HG03097 (cell line): ENCODE measurements around the gene LEMD2.

ENCODE experiments used
- ATAC-seq: cut with Tn5 transposase; IDR thresholded peaks from one replicate; pipeline ENCODE4 v1.9.1; 2021; ENCODE audit not compliant: unreplicated experiment, low FRiP score

The LEMD2 gene

DNA sequence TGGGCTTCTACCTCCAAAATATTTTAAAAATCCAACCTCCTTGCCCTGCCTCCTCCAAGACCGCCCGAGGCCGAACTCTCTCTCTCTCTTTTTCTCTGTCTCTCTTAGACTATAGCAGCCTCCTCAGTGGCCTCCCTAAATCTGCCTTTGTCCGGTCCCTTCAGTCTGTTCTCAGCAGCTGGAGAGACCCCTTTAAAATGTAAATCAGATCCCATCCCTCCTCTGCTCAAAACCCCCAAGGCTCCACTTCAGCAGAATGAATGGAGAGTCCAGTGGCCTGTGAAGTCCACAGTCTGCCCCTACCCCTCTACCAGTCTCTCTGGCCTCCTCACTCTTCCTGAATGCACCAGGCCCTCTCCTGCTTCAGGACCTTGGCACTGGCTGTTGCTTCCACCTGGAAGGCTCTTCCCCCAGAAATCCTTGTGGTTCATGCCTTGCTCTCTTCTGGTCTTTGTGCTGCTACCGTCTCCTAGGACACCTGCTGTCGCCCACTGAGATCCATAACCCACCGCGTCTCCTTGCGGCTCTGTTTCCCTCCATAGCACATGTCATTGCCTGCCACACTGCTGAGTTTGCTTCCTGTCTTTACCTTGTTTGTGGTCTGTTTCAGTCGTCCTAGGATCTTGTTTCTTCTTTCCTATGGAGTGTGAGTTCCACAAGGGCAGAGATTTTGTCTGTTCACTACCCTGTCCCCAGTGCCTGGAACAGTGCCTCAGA, 8.9 kb upstream of the LEMD2 start:
- ATAC-seq = no peak

DNA sequence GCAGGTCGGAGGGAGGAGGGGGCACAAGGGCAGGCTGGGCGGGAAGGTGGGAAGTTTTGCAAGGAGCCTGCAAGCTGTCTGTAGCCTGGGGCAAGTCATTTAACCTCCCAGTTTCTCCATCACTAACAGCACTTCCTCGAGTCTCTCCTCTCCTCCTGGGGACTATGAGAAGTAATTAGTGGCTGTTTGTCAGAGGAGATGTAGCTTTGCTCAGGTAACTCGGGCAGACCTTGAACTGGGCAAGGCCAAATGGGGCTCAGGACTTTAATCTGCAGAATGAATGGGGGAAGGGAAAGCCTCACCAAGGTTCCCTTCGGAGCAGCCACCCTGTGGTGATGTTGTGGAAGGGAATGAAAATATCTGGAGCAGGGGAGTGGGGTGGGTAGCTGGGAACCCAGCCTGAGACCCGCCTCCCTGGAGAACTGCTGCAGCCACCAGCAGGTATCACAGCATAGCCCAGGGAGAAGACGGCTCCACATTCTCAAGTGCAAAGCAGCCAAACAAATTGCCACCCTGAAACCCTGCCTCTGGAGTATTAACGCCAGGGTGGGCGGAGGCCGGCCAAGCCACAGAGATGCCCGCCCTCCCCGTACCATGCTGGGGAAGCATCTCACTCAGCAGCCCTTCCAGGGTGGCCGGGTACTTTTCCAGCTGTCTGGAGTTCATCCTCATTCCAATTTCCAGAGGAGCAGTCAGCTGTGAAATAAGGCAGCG, 6.1 kb upstream of the LEMD2 start:
- no peak for ATAC-seq

DNA sequence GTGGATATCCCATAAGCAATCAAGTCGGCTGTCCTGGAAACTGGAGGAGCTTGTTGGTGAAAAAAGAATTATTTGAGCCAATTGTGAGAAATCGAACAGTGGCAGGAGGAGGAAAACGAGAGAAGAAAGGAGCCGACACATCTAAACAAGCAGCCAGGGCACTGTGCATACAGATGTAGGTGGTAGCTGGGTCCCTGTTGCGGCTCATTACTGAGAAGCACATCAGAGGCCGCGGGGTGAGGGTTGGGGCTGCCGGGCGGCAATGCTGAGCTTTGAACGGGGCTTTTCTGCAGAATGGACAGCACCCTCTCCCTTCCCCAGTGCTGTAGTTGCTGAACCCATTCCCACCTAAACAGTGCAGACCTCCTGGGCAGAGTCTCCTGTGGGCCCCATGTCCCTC, 4.1 kb upstream of the LEMD2 start:
- ATAC-seq = no peak

DNA sequence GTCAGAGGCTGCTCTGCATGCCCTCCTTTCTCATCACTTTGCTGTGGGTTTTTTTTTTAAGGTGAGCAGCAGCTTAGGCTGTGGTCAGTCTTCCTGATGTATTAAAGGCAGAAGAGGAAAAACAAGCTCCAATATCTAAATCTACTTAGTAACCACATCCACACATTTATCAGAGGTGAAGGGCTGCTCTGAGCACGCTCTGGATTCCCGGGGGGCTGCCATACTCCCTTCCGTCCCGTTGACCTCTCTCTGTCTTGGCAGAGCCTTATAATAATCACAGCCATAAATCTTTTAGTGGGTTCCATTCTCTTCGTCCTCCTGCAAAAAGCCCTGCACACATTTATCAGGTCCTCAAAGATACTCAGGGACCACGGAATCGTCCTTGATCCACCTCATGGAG, 2.7 kb upstream of the LEMD2 start:
- ATAC-seq = no peak

DNA sequence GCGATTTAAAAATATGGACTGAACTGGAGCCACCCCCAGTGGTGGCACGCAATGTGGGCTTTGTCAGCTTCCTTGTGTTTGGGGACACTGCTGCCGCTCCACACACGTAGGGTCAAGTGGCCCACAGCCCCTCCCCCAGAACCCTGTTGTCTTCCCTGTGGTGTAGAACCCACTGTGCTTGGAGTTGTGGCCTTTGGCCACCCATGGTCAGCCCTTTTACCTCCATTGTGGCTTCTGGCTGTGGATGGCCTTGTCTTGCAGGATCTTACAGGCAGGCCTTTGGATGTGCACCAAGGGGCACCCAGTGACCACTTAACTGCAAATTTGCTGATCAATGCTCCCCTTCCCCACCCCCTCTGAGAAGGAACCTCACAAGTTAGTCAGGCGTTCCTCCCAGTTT, 2.0 kb upstream of the LEMD2 start:
- no peak for ATAC-seq

DNA sequence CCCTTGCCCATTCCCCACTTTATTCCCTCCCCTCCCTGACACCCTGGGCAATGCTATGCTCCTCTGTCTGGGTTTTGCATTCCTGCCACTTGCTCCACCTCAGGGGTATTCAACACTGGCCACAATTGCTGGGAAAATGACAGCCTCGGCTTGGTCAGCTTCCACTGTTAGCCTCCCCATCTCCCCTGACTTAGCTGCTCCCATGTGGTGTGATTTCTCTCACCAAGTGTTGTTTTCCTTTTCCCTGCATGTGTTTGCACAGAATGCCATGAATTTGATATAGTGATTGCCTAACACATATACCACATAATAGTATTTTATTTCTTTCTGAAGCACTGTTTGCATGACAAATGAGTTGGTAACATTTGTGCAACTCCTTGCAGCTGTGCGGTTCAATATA, 1.4 kb upstream of the LEMD2 start:
- no peak for ATAC-seq

DNA sequence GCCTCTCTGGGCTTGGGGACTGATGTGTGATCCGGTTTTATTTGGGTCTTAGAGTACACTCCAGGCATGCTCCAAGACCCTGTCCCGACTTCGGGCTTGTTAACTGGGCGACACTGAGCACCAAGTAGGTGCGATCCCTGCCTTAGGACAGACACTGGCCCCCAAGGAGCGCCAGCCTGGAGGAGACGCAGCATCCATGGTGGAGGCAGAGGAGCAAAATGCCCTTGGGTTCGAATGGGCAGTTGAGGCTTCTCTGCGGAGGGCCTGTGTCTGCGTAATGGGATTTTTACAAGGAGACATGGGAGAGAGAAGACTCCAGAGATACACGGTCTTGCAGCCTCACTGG, 593 bp upstream of the LEMD2 start:
- ATAC-seq = no peak

DNA sequence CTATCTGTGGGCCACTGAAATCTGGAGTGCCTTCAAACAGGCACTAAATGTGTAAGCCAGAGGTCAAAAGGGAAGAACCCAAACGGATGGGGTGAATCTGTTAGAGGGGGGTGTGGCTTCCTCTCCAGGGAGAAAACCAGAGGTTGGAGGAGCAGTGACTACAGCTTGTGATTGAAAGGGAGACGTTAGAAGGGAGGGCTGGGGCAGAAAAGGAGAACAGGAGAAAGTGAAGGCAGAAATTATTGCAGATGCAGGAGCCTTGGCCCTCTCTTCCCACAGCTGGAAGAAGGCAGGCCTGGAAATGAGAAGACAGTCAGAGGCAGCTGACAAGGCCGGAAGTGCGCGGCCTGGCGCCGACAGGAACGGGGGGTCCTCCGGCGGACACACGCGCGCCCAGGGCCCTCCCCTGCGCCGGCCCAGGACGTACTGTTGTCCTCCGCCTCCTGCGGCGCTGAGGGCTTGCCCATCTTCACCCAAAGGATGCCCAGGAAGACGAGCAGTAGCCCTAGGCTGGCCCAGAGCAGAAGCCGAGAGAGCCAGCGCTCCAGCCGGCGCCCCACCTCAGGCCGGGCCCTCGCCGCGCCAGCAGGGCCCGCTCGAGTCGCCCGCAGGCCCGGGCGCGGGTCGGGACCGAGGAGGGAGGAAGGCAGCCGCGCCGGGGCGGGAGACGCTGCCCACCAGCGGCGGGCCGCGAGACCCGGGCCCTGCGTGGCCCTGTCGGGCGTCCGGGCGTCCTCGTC, 806 bp downstream of the LEMD2 start:
- peak; percentile 42 for ATAC-seq

DNA sequence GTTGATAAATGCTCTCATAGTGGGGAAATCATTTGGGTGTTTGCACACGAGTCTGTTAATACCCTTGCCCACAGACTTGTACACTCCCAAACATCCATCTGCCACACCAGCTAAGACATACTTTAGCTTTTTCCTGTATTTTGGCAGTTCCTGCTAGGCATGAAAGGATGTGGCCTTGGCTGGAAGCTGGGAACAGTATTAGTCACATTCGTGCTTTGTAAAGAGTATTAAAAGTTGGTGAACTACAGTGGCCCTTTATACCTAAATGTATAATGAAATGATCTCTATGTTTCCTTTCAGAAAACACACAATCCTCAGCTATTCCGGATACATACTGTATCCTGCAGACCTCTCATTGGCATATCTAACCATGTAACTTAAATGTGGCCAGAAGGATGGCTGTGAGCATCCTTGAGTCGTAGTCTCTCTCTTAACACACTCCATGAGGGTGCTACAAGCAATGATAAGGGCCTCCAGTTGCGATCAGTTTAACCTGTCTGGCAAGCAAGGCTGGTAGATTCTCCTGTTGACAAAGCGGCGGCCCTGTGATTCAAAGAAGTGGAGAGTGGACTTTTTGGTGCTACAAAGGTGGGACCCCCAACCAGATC, 1.5 kb downstream of the LEMD2 start:
- no peak for ATAC-seq

DNA sequence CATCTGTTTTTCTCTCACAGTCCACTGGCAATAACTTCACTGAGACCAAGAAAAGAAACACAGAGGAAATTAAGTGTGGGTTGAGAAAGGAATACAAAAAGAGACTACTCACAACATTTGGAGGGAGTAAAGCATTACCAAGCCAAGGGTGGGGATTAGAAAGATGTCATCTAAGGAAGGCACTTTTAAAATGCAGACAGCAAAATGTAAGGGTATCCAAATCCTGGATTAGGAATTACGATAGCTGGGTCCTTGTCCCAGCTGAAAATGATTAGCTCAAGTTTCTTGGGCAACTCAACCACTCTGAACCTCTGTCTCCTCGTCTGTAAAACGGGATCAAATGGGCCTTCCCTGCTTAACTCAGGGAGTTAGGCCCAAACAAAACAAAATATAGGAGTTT, 2.2 kb downstream of the LEMD2 start:
- ATAC-seq = no peak

DNA sequence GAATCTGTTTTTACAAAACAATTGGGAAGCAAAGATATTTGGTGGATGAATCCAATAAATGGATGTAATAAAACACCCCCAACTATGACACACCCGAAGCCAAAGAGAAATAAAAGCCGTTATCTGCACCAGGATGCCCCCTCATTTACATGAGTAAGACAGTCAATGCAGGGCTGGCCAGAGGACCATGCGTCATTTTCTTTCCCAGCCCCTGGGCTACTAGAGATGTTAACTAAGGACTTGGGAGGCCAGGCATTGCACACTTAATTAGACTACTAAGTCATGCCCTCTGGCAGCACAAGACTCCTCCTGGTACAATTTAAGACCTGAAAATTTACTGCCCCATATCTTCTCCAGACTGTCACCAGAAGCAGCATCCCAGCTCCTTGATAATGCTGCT, 3.2 kb downstream of the LEMD2 start:
- no peak for ATAC-seq

DNA sequence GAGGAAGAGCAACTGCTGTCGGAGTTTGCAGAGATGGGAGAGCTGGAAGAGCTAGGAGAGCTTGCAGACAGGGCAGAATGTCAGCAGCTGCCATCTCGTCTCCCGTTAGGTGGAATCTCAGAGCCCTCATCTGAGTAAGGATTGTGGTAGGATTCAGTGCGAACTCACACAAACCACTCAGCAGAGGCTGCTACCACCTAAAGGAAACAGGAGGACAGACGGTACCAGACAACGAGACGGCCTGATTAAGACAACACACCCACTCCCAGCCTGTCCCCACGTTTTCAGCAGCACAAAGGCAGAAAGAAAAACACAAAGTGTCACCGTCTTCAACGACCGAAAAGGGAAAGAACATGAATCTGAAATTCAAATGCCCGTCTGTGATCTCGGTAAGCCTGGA, 4.1 kb downstream of the LEMD2 start:
- no peak for ATAC-seq

DNA sequence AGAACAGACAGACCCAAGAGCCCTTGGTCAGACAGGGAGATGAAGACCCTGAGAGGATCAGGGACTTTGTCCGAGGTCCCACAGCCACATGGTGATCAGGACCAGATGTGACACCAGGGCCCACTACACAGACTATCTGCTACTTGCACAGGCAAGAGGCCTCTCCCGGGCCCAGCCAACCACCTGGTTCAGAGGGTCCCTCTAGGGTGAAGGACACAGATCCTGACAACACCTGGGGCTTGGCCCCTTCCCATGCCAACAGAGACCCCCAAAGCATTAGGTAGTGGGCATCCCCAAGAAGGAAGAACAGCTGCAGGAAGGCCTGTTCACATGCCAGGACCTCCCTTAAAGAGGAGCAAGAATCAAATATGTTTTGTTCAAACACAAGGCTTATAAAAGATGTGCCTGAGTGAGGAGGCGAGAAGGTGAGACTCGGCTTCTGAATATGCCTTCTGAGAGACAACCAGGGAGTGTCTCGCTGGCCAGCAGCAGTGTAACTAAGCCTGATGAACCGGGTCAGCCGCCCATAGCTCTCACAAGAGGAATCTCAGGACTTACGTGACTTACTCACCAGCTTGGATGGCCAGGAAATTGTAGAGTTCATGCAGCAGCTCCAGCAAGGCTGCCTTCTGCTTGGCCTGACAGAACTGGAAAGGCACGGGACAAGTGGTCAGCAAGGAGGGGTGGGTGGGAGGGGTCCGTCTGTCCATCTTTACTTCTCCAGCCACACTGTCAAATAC, 5.0 kb downstream of the LEMD2 start:
- ATAC-seq = no peak

DNA sequence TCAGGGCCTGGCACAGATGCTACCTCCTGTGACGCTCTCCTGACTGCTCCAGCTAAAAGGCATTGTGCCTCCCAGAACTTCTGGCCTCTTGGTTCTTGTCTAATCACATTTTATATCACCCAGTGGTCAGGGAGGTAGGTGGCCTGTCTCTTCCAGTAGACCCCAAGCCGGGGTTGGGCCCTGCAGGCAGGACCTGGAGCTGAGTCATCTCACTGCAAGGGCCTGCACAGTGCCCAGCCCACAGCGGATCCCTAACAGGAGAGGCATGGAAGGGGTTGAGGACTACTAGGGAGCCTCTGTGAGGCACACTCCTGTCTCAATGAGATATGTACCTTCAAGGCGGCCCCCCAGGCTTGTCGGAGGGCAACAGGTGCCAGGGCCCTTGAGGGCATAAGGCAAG, 6.4 kb downstream of the LEMD2 start:
- no peak for ATAC-seq

DNA sequence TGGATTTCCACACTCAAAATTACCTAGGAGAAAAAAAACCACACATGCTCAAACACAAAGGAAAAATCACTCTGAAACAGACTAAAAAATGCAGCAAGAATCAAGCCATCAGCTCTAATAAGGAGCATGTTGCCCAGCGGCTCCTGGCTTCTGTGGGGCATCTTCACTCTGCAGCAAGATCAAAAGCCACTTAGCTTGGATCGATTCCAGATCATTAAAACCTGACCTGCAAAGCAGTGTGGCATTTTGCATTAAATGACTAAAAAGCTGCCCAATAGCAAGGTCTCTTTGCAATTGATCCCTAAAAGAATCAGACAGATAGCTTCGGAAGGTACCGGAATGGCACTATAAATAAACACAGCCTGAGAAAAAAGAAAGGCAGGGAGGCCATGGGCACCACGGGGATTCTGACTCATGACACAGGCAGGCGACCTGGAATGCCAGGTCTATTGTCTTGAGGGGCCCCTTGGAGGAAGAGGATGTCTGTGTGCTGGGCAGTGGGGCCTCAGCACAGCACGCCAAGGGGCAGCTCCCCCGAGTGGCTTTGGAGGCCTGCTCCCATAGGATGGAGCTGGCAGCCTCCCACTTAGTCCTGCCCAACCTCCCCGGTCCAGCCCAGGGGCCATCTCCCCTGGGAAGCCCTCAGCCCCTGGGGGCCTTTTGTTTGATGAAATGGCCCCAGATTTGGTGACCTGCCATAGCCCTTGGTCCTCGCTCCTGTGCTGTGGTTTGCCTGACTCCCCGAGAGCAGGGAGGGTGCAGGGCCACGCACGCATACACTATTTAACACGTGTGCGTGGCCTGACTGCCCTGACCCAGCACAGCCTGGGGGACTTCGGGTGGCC, 7.6 kb downstream of the LEMD2 start:
- no peak for ATAC-seq

DNA sequence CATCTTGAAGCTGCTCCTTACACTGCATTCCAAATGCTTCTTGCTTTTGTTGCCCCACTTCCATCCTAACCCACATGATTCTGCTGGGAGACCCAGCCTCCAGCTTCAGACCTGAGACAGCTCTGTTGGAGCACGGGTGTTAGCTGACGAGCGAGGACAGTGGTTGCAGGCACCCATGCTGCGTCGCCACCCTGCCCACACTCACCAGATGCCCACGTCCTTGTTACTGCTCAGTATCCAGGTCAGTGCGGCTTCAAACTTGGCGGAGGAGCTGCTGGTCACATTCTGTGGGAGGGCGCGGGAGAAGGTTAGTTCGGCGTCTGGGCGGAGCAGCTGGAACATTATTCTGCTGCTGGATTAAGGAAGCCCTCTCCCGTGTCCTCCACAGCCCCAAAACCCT, 9.0 kb downstream of the LEMD2 start:
- ATAC-seq = no peak

DNA sequence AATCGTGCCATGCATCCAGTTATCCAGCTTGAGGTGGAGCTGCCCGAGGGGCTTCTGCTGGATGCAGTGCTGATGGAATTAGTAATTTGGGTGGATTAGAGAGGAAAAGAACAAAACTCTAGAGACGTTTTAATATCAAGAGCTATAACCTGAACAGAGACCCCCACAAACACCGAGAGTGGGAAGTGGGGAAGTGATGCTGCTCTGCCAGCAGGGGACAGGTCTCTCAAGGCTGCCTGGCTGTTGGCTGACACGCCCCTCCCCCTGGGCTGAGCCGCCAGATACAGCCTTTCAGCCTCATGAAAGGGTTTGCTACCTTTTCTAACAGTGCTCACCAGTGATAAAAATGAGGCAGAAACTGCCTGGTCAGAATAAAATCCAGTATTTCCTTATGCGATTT, 9.6 kb downstream of the LEMD2 start:
- no peak for ATAC-seq

DNA sequence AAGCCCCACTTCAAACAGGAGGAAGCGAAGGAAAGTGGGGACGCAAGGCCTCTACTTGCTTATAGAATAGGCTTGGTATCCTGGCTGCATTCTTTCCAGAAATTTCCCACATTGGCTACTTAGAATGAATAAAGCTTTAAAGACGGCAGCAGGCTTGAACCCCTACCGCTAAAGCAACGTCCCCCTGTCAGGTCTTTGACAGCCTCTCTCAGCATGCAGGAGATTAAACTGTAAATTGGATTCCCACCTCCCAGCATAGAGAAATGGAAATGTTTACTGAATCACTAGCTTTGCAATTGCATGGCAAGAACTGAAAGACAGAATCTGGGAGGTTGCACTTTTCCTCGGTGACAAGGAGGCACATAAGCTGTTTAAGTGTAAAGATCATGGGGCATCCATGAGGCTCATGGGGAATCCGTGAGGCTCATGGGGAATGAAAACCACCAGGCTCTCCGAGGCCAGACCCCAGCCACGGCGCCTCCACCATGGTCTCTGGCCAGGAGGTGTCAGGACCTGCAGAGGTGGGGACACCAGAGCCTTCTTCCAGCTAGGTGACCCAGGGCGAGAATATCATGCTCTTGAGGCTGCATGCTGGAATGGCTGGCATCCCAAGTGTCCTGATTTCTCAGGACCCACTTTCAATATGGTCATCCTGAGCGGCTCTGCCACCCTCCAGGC, 10.3 kb downstream of the LEMD2 start:
- ATAC-seq = no peak
